ENCODE results near the gene PTGER1.

GRCh38 chr19:14478113-14478545 is 3.0 kb upstream of the PTGER1 start:
- no peak for TF ChIP-seq CTCF (IDR thresholded peaks at IDR 0.05)
- TF ChIP-seq POLR2A (IDR thresholded peaks at IDR 0.05) = no peak
